GM12878 (cell line): ENCODE results near the gene ELK4. TPM values are rescaled to one million over a fixed set of nuclear protein-coding genes. Genes with fewer than 3 reads are reported as not detected.

Experiments used
- ATAC-seq: fragments of 200-7000 bp; cut with Tn5 transposase; 3 replicates; pipeline ENCODE4 v1.9.1; 2020; ENCODE audit warnings: mild to moderate bottlenecking, moderate library complexity
- BruUV-seq: library from RNA; stranded (reverse); fragments of 400-500 nt; replicated peaks from 2 replicates; lab custom pipeline; 2021; lab: Mats Ljungman, UMichigan
- CTCF ChIA-PET: fragments of 300-600 bp; sonication (Branson Sonifier 250); formaldehyde crosslinking; extraction: SDS; loops from one replicate; lab custom pipeline; 2021; ENCODE audit warnings: inconsistent platforms; lab: Yijun Ruan, JAX
- POLR2A ChIA-PET: fragments of 350-600 bp; formaldehyde crosslinking; extraction: SDS; loops from one replicate; lab custom pipeline; 2021; ENCODE audit warnings: inconsistent platforms; lab: Charles Lee
- RAD21 ChIA-PET: fragments of 300-600 bp; sonication (Branson Sonifier 250); formaldehyde crosslinking; loops from one replicate; lab custom pipeline; 2023; ENCODE audit warnings: antibody characterized with exemption; ENCODE audit not compliant: unreplicated experiment; lab: Charles Lee
- SMC1A ChIA-PET: fragments of 300-600 bp; sonication (Branson Sonifier 250); formaldehyde crosslinking; loops from one replicate; lab custom pipeline; 2023; ENCODE audit not compliant: unreplicated experiment, uncharacterized antibody; lab: Charles Lee
- DNase-seq: peaks from one replicate; pipeline ENCODE4 v3.0.0-alpha.2; 2011; ENCODE audit warnings: low read depth, low spot score
- FAIRE-seq: peaks from 3 replicates; lab custom pipeline; 2011; peaks lifted over from hg19 to GRCh38; lab: Jason Lieb, UNC
- H2AFZ ChIP-seq: 2 replicates; pipeline ENCODE4 v1.6.0; 2011; ENCODE audit warnings: low read depth, low read length, control low read depth; ENCODE audit not compliant: control insufficient read depth
- H3K27ac ChIP-seq: 2 replicates; pipeline ENCODE4 v1.5.1; 2011; ENCODE audit warnings: control low read depth; ENCODE audit not compliant: control insufficient read depth, insufficient read depth
- H3K27me3 ChIP-seq, 2 experiments: replicated peaks in 1 of 2; 2 replicates each; pipeline versions ENCODE4 v1.6.0 to v1.6.1; 2011; ENCODE audit warnings: low read length in 1 of 2; ENCODE audit not compliant: control insufficient read depth in 2 of 2, insufficient read depth in 2 of 2
- H3K36me3 ChIP-seq, 2 experiments: 2 replicates each; pipeline ENCODE4 v1.5.1; 2011; ENCODE audit warnings: low read length in 1 of 2; ENCODE audit not compliant: control insufficient read depth in 2 of 2, insufficient read depth in 2 of 2
- H3K4me1 ChIP-seq: 2 replicates; pipeline ENCODE4 v1.6.1; 2011; ENCODE audit warnings: mild to moderate bottlenecking, low read length, moderate library complexity, mixed read lengths; ENCODE audit not compliant: control insufficient read depth, insufficient read depth
- H3K4me2 ChIP-seq: 2 replicates; pipeline ENCODE4 v1.6.0; 2011; ENCODE audit warnings: control low read depth; ENCODE audit not compliant: control insufficient read depth, insufficient read depth
- H3K4me3 ChIP-seq: fragments of 200-600 bp; sonication (generic); 2 replicates; pipeline ENCODE4 v1.5.1; 2016
- H3K79me2 ChIP-seq: 2 replicates; pipeline ENCODE4 v1.6.0; 2011; ENCODE audit warnings: low read length; ENCODE audit not compliant: control insufficient read depth, insufficient read depth
- H3K9ac ChIP-seq: 2 replicates; pipeline ENCODE4 v1.8.0; 2011; ENCODE audit warnings: low read length, control low read depth, mixed read lengths; ENCODE audit not compliant: control insufficient read depth, insufficient read depth
- H3K9me3 ChIP-seq: replicated peaks from 3 replicates; pipeline ENCODE4 v1.5.1; 2011; ENCODE audit warnings: mild to moderate bottlenecking, low read length; ENCODE audit not compliant: control insufficient read depth, insufficient read depth
- H4K20me1 ChIP-seq: 2 replicates; pipeline ENCODE4 v1.6.0; 2011; ENCODE audit not compliant: control insufficient read depth, insufficient read depth
- CBFB ChIP-seq: IDR thresholded peaks from 2 replicates; pipeline ENCODE4 v1.6.1; 2016; ENCODE audit warnings: antibody characterized with exemption, low read depth
- CBX3 ChIP-seq: fragments of 200-600 bp; sonication (generic); IDR thresholded peaks from 2 replicates; pipeline ENCODE4 v1.6.1; 2016; ENCODE audit warnings: low read depth, borderline replicate concordance
- CHD2 ChIP-seq: IDR thresholded peaks from 2 replicates; pipeline ENCODE4 v1.6.1; 2011; ENCODE audit warnings: low read depth, low read length, improper control_type of control experiment, borderline replicate concordance
- EED ChIP-seq: sonication (generic); IDR thresholded peaks from 2 replicates; pipeline ENCODE4 v1.6.1; 2016; ENCODE audit warnings: antibody characterized with exemption, low read depth
- FOXM1 ChIP-seq: IDR thresholded peaks from 2 replicates; pipeline ENCODE4 v1.6.1; 2012; ENCODE audit warnings: low read depth, mild to moderate bottlenecking, inconsistent platforms, low read length, moderate library complexity
- JUNB ChIP-seq: IDR thresholded peaks from 2 replicates; pipeline ENCODE4 v1.6.1; 2016; ENCODE audit warnings: antibody characterized with exemption, mild to moderate bottlenecking
- PKNOX1 ChIP-seq: fragments of 450-650 bp; IDR thresholded peaks from 2 replicates; pipeline ENCODE4 v1.6.1; 2016; ENCODE audit warnings: mild to moderate bottlenecking
- PML ChIP-seq: IDR thresholded peaks from 2 replicates; pipeline ENCODE4 v1.6.1; 2012; ENCODE audit warnings: low read length, inconsistent platforms
- POLR2AphosphoS2 ChIP-seq: IDR thresholded peaks from 2 replicates; pipeline ENCODE4 v1.6.1; 2011; ENCODE audit warnings: low read depth, mild to moderate bottlenecking, low read length, improper control_type of control experiment, moderate library complexity
- RB1 ChIP-seq: fragments of 450-650 bp; formaldehyde crosslinking; IDR thresholded peaks from 2 replicates; pipeline ENCODE4 v1.6.1; 2017; ENCODE audit warnings: mild to moderate bottlenecking, borderline replicate concordance
- SIX5 ChIP-seq: IDR thresholded peaks from 2 replicates; pipeline ENCODE4 v1.6.1; 2011; ENCODE audit warnings: mild to moderate bottlenecking, low read depth, low read length, moderate library complexity; ENCODE audit not compliant: severe bottlenecking
- WGBS: methylation state at CpG from one replicate; pipeline ENCODE4 v1.1.6; 2016; ENCODE audit warnings: low lambda C conversion rate; ENCODE audit not compliant: insufficient replicate concordance, insufficient coverage; ENCODE audit errors: missing lambda C conversion rate; 5-methylcytosine and 5-hydroxymethylcytosine counted together
- in situ Hi-C: fragments of 300-500 bp; cut with MboI; formaldehyde crosslinking; loops from 9 replicates; pipeline ENCODE4 v1.14.3; 2018; ENCODE audit warnings: mixed read lengths
- intact Hi-C: fragments of 100-400 bp; cut with micrococcal nuclease; formaldehyde crosslinking; loops from one replicate; pipeline ENCODE4 v1.14.2; 2022; ENCODE audit not compliant: unreplicated experiment
- polyA plus RNA-seq, 11 experiments: library from polyadenylated mRNA; depleted of rRNA in 4 of 11; unstranded in 6 of 11; stranded (reverse) in 5 of 11; fragments of >200 nt; fragmentation: Nextera tagmentation in 4 of 11; fragmentation: Illumina TruSeq in 1 of 11; extraction: Ambion mirVana in 4 of 11; extraction: Trizol in 1 of 11; gene quantifications; 1 replicate in 1 of 11; 2 replicates in 10 of 11; pipeline versions ENCODE4 v1.2.1 to v1.2.3, GENCODE V29; 2011 to 2016; ENCODE audit warnings: inconsistent platforms in 2 of 11, missing spikeins in 2 of 11, low read depth in 1 of 11
- total RNA-seq, 4 experiments: library from RNA; depleted of rRNA in 3 of 4; stranded (reverse); fragments of >200 nt in 3 of 4; fragmentation: Illumina TruSeq in 1 of 4; extraction: Trizol in 1 of 4; gene quantifications; 2 replicates each; pipeline versions ENCODE4 v1.2.1 to v1.2.3, GENCODE V29; 2013 to 2021
- TF ChIP-seq, protein P1 (sequence below): fragments of 450-650 bp; IDR thresholded peaks from 2 replicates; pipeline ENCODE4 v1.6.1; 2014; ENCODE audit warnings: mild to moderate bottlenecking
- TF ChIP-seq, protein P2 (sequence below): fragments of 450-650 bp; IDR thresholded peaks from 2 replicates; pipeline ENCODE4 v1.6.1; 2018; ENCODE audit warnings: mild to moderate bottlenecking, low read depth, moderate library complexity; ENCODE audit not compliant: partially characterized antibody
- TF ChIP-seq, protein P3 (sequence below): IDR thresholded peaks from 2 replicates; pipeline ENCODE4 v1.6.1; 2012; ENCODE audit warnings: mild to moderate bottlenecking, low read depth, low read length
- TF ChIP-seq, protein P4 (sequence below): IDR thresholded peaks from 2 replicates; pipeline ENCODE4 v1.6.1; 2011; ENCODE audit warnings: low read depth, low read length, improper control_type of control experiment, borderline replicate concordance

Gene ELK4
- total and polyA plus RNA-seq, 10 of the 15 experiments (the other 5 are each of a cell fraction or from before 2014, with no cell fraction given) = 5.2 to 71.5 (median 18.5) TPM

GRCh38 chr1:205630241-205630640 lies 1.6 kb downstream of the ELK4 start:
- CTCF ChIA-PET = interaction anchor here (1.0 to 12.3 kb wide), 5 partner anchors 27 to 294 kb away, joined by 3 to 408 read pairs (median 7); no protein-coding TSS in a partner anchor
- no peaks in the 10 kb centered on the region for H3K36me3 ChIP-seq
- H3K4me2 ChIP-seq = peak overlapping the region; percentile 88
- WGBS = 1% methylated on average over 3 of the region's 3 CpGs
- H3K9me3 ChIP-seq = no peaks in the 10 kb centered on the region
- H2AFZ ChIP-seq = no peak overlapping the region
- H4K20me1 ChIP-seq = no peaks in the 10 kb centered on the region
- no peak for FAIRE-seq
- SMC1A ChIA-PET = interaction anchor here (0.9 to 8.1 kb wide), 11 partner anchors 8 to 144 kb away, joined by 3 to 301 read pairs (median 4); no protein-coding TSS in a partner anchor
- BruUV-seq = no TSS peak
- H3K27ac ChIP-seq = peak overlapping the region; percentile 74
- DNase-seq = no peak
- in situ Hi-C loops = no loop called here
- H3K9ac ChIP-seq = peak overlapping the region; percentile 76
- H3K4me1 ChIP-seq = peaks cover 17% of the 10 kb centered on the region
- intact Hi-C loops = loop anchor here (10.0 kb wide), 2 partner anchors 345 to 425 kb away; partner anchors contain the start of gene RHEX
- POLR2A ChIA-PET = interaction anchor here (0.5 to 3.6 kb wide), 7 partner anchors 8 to 152 kb away, joined by 3 to 80 read pairs (median 4); no protein-coding TSS in a partner anchor
- no peak for ATAC-seq
- H3K79me2 ChIP-seq = peaks cover 51% of the 10 kb centered on the region
- no peaks in the 10 kb centered on the region for H3K27me3 ChIP-seq
- H3K4me3 ChIP-seq = peak overlapping the region; percentile 93
- RAD21 ChIA-PET = interaction anchor here (0.8 to 6.8 kb wide), 10 partner anchors 14 to 422 kb away, joined by 3 to 381 read pairs (median 4); no protein-coding TSS in a partner anchor
- TF ChIP-seq SIX5 (no peak), JUNB (no peak), RB1 (no peak), CBX3 (no peak), PKNOX1 (no peak), CBFB (no peak), POLR2AphosphoS2 (no peak), FOXM1 (no peak), EED (no peak), CHD2 (no peak), PML (no peak)
- TF ChIP-seq, protein P1, sequence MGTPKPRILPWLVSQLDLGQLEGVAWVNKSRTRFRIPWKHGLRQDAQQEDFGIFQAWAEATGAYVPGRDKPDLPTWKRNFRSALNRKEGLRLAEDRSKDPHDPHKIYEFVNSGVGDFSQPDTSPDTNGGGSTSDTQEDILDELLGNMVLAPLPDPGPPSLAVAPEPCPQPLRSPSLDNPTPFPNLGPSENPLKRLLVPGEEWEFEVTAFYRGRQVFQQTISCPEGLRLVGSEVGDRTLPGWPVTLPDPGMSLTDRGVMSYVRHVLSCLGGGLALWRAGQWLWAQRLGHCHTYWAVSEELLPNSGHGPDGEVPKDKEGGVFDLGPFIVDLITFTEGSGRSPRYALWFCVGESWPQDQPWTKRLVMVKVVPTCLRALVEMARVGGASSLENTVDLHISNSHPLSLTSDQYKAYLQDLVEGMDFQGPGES = no peak
- TF ChIP-seq, protein P2, sequence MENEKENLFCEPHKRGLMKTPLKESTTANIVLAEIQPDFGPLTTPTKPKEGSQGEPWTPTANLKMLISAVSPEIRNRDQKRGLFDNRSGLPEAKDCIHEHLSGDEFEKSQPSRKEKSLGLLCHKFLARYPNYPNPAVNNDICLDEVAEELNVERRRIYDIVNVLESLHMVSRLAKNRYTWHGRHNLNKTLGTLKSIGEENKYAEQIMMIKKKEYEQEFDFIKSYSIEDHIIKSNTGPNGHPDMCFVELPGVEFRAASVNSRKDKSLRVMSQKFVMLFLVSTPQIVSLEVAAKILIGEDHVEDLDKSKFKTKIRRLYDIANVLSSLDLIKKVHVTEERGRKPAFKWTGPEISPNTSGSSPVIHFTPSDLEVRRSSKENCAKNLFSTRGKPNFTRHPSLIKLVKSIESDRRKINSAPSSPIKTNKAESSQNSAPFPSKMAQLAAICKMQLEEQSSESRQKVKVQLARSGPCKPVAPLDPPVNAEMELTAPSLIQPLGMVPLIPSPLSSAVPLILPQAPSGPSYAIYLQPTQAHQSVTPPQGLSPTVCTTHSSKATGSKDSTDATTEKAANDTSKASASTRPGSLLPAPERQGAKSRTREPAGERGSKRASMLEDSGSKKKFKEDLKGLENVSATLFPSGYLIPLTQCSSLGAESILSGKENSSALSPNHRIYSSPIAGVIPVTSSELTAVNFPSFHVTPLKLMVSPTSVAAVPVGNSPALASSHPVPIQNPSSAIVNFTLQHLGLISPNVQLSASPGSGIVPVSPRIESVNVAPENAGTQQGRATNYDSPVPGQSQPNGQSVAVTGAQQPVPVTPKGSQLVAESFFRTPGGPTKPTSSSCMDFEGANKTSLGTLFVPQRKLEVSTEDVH = no peak
- TF ChIP-seq, protein P3, sequence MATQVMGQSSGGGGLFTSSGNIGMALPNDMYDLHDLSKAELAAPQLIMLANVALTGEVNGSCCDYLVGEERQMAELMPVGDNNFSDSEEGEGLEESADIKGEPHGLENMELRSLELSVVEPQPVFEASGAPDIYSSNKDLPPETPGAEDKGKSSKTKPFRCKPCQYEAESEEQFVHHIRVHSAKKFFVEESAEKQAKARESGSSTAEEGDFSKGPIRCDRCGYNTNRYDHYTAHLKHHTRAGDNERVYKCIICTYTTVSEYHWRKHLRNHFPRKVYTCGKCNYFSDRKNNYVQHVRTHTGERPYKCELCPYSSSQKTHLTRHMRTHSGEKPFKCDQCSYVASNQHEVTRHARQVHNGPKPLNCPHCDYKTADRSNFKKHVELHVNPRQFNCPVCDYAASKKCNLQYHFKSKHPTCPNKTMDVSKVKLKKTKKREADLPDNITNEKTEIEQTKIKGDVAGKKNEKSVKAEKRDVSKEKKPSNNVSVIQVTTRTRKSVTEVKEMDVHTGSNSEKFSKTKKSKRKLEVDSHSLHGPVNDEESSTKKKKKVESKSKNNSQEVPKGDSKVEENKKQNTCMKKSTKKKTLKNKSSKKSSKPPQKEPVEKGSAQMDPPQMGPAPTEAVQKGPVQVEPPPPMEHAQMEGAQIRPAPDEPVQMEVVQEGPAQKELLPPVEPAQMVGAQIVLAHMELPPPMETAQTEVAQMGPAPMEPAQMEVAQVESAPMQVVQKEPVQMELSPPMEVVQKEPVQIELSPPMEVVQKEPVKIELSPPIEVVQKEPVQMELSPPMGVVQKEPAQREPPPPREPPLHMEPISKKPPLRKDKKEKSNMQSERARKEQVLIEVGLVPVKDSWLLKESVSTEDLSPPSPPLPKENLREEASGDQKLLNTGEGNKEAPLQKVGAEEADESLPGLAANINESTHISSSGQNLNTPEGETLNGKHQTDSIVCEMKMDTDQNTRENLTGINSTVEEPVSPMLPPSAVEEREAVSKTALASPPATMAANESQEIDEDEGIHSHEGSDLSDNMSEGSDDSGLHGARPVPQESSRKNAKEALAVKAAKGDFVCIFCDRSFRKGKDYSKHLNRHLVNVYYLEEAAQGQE = no peak
- TF ChIP-seq, protein P4, sequence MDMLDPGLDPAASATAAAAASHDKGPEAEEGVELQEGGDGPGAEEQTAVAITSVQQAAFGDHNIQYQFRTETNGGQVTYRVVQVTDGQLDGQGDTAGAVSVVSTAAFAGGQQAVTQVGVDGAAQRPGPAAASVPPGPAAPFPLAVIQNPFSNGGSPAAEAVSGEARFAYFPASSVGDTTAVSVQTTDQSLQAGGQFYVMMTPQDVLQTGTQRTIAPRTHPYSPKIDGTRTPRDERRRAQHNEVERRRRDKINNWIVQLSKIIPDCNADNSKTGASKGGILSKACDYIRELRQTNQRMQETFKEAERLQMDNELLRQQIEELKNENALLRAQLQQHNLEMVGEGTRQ = no peak
